Fibroblast of villous mesenchyme (primary cell): ENCODE results near the gene LRRC52. TPM values are rescaled to one million over a fixed set of nuclear protein-coding genes. Genes with fewer than 3 reads are reported as not detected.

ENCODE experiments used
- DNase-seq: peaks from one replicate; pipeline ENCODE4 v3.0.0-alpha.2; 2010; ENCODE audit warnings: low read depth
- H3K4me3 ChIP-seq: 2 replicates; pipeline ENCODE4 v1.5.1; 2011; ENCODE audit warnings: low read depth, mild to moderate bottlenecking, low read length
- CTCF ChIP-seq: IDR thresholded peaks from 2 replicates; pipeline ENCODE4 v1.5.1; 2012; ENCODE audit warnings: low read depth, mild to moderate bottlenecking, low read length; ENCODE audit not compliant: insufficient read depth
- total RNA-seq: library from RNA; depleted of rRNA; stranded (reverse); fragments of >200 nt; gene quantifications from 2 replicates; pipeline ENCODE4 v1.2.3, GENCODE V29; 2012

Gene LRRC52
- total RNA-seq, 1 donor, result not detected

GRCh38 chr1:165524639-165525285, 19.0 kb upstream of the LRRC52 start:
- no peak for DNase-seq
- no peak for TF ChIP-seq CTCF
- H3K4me3 ChIP-seq, result no peak overlapping the region

- DNase-seq, result no peak
- no peak for TF ChIP-seq CTCF
- no peak overlapping the region for H3K4me3 ChIP-seq
These were observed 18.1 kb upstream of the LRRC52 start for GRCh38 chr1:165525708-165526107.

DNA sequence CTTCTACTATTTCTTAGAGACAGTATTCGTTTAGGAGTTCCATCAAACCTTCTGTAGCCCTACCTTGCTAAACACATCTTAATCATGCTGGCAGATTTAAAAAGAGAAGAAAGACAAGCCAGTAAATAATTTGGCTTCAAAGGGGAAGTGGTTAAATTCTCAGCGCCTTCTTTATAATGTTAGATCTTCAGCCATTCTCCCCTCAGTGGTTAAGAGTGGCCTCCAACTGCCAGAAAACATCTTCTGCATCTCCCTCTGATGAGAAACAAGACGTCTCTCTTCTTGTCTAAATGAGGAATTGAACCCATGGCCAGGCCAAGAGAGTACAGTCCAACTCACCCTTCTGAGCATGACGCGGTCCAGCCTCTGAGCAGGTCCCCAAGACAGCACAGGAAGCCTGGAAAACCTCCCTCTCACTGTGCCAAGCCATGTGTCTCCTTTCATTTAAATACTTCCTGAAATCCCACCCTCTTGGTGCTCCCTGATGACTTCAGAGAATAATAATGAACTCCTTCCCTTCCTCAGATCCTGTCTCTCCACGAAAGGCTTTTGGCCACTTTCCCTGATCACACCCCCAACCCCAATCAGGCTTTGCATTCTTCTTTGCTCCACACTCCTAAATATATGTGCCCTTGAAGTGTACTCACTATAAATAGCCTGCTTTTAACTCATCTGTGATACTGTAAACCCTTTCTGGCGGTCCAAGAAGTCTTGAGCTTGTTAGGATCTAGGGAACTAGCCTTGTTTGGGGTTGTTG, 16.4 kb upstream of the LRRC52 start:
- H3K4me3 ChIP-seq, result no peak overlapping the region
- TF ChIP-seq CTCF, result no peak
- no peak for DNase-seq

DNA sequence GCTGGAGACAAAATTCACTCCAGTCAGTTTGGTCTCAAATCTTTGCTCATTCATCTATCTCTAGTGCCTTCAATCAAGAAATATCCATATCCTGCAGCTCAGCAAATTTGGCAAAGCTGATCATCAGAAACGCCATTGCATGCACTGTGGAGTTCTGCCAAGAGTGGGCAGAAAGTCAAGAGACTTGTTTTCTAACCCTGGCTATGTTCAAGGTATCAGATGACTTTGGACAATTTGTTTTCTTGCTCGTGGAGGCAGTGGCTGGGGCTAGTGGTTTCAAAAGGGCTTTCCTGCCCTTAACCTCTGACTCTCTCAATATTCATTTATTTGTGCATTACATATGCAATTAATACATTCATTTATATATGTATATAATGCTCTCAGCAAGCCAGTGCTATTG, 12.8 kb upstream of the LRRC52 start:
- no peak for DNase-seq
- no peak overlapping the region for H3K4me3 ChIP-seq
- no peak for TF ChIP-seq CTCF

GRCh38 chr1:165532053-165532452, 11.7 kb upstream of the LRRC52 start:
- TF ChIP-seq CTCF, result no peak
- no peak for DNase-seq
- H3K4me3 ChIP-seq, result no peak overlapping the region

DNA sequence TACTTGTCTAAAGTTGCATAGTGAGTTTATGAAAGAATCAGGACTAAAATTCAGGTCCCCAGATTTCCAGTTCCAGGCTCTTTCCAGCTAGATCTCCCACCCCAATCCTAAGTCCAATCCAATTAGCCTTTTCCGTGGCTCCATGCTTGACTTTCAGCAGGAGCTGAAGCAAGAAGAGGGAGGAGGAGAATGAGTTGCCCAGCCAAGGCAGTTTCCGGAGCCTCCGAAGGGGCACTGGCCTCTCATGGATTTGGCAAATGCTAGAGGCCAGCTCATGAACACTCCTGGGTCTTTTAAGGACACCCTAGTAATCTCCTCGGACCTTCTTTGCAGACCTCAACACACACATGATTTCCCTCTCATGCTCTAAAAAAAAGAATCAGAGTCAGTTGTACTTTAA, 10.5 kb upstream of the LRRC52 start:
- no peak for DNase-seq
- no peak overlapping the region for H3K4me3 ChIP-seq
- no peak for TF ChIP-seq CTCF
